PC-3 (cell line): ENCODE data around the gene CHKB. TPM values are rescaled to one million over a fixed set of nuclear protein-coding genes. Genes with fewer than 3 reads are reported as not detected.

ENCODE experiments used
- ATAC-seq: fragments of 200-7000 bp; cut with Tn5 transposase; 2 replicates; pipeline ENCODE4 v1.9.1; 2020; ENCODE audit warnings: mild to moderate bottlenecking, moderate library complexity
- BruUV-seq: library from RNA; stranded (reverse); fragments of 400-500 nt; replicated peaks from 2 replicates; lab custom pipeline; 2021; lab: Mats Ljungman, UMichigan
- CTCF ChIA-PET: fragments of 300-600 bp; sonication (Branson Sonifier 250); formaldehyde crosslinking; loops from one replicate; lab custom pipeline; 2022; ENCODE audit warnings: antibody characterized with exemption; lab: Charles Lee
- POLR2A ChIA-PET: fragments of 300-600 bp; sonication (Branson Sonifier 250); formaldehyde crosslinking; loops from one replicate; lab custom pipeline; 2022; ENCODE audit warnings: antibody characterized with exemption; ENCODE audit not compliant: unreplicated experiment; lab: Charles Lee
- DNase-seq: peaks from one replicate; pipeline ENCODE4 v3.0.0-alpha.2; 2015
- H2AFZ ChIP-seq: fragments of 300-600 bp; sonication (generic); 2 replicates; pipeline ENCODE4 v1.6.0; 2016; ENCODE audit warnings: antibody characterized with exemption, low read length
- H3F3A ChIP-seq: fragments of 300-600 bp; sonication (generic); one replicate; pipeline ENCODE4 v1.6.0; 2017; ENCODE audit warnings: antibody characterized with exemption, low read length, control low read depth, mild to moderate bottlenecking; ENCODE audit not compliant: unreplicated experiment
- H3K27ac ChIP-seq: fragments of 300-600 bp; sonication (generic); 2 replicates; pipeline ENCODE4 v1.5.1; 2016; ENCODE audit warnings: mild to moderate bottlenecking, low read length
- H3K27me3 ChIP-seq: fragments of 300-600 bp; sonication (generic); 2 replicates; pipeline ENCODE4 v1.6.1; 2016; ENCODE audit warnings: low read length, mixed read lengths
- H3K36me3 ChIP-seq: fragments of 300-600 bp; sonication (generic); 2 replicates; pipeline ENCODE4 v1.6.1; 2016; ENCODE audit warnings: low read depth, mixed run types, low read length, mixed read lengths
- H3K4me1 ChIP-seq: fragments of 300-600 bp; sonication (generic); 2 replicates; pipeline ENCODE4 v1.5.1; 2016; ENCODE audit warnings: low read length; ENCODE audit not compliant: insufficient read depth
- H3K4me2 ChIP-seq: fragments of 300-600 bp; sonication (generic); 2 replicates; pipeline ENCODE4 v1.6.0; 2016; ENCODE audit warnings: low read length
- H3K4me3 ChIP-seq: fragments of 300-600 bp; sonication (generic); 2 replicates; pipeline ENCODE4 v1.5.1; 2016; ENCODE audit warnings: mild to moderate bottlenecking, low read length, mixed read lengths
- H3K79me2 ChIP-seq: fragments of 300-600 bp; sonication (generic); 2 replicates; pipeline ENCODE4 v1.6.1; 2017; ENCODE audit warnings: low read length, mixed read lengths
- H3K9ac ChIP-seq: fragments of 300-600 bp; sonication (generic); 2 replicates; pipeline ENCODE4 v1.6.0; 2016; ENCODE audit warnings: mild to moderate bottlenecking, low read length
- H3K9me2 ChIP-seq: fragments of 300-600 bp; sonication (generic); replicated peaks from 2 replicates; pipeline ENCODE4 v1.6.1; 2016; ENCODE audit warnings: mixed run types, low read length, mixed read lengths
- H3K9me3 ChIP-seq: fragments of 300-600 bp; sonication (generic); 2 replicates; pipeline ENCODE4 v1.6.1; 2016; ENCODE audit warnings: low read length, mixed read lengths
- H4K20me1 ChIP-seq: fragments of 300-600 bp; sonication (generic); 2 replicates; pipeline ENCODE4 v1.6.1; 2016; ENCODE audit warnings: low read length, mixed read lengths
- CTCF ChIP-seq: fragments of 300-600 bp; sonication (generic); conservative IDR thresholded peaks from 2 replicates; pipeline ENCODE4 v1.5.1; 2017; ENCODE audit warnings: antibody characterized with exemption, low read depth, mild to moderate bottlenecking, low read length
- EZH2 ChIP-seq: fragments of 300-600 bp; sonication (generic); IDR thresholded peaks from one replicate; pipeline ENCODE4 v1.6.1; 2017; ENCODE audit warnings: antibody characterized with exemption, mild to moderate bottlenecking, low read length; ENCODE audit not compliant: unreplicated experiment
- EZH2phosphoT487 ChIP-seq: fragments of 300-600 bp; sonication (generic); IDR thresholded peaks from 2 replicates; pipeline ENCODE4 v1.6.1; 2018; ENCODE audit warnings: mild to moderate bottlenecking, antibody characterized with exemption, low read length, borderline replicate concordance
- intact Hi-C: fragments of 100-400 bp; cut with micrococcal nuclease; formaldehyde crosslinking; loops from 2 replicates; pipeline ENCODE4 v1.9.0; 2023
- total RNA-seq: library from RNA; depleted of rRNA; stranded (reverse); fragments of >200 nt; gene quantifications from 2 replicates; pipeline ENCODE4 v1.2.3, GENCODE V29; 2014

Gene CHKB
- total RNA-seq, 1 experiment from 2014 or later: 31.5 TPM

GRCh38 chr22:50621948-50622722 lies 39.5 kb upstream of the CHKB start:
- H4K20me1 ChIP-seq: no peaks in the 10 kb centered on the region
- H3F3A ChIP-seq: no peaks in the 10 kb centered on the region
- H3K36me3 ChIP-seq: no peaks in the 10 kb centered on the region
- H3K4me2 ChIP-seq: peak overlapping the region; percentile 98
- ChIA-PET CTCF (interaction anchor here (1.8 kb wide), 1 partner anchor 97 kb away, joined by 16 read pairs; the partner anchor contains the start of gene SCO2), POLR2A (no interaction called here)
- TF ChIP-seq EZH2 (no peak), CTCF (peak; percentile 55)
- DNase-seq (peak; percentile 11), ATAC-seq (peak; percentile 23)
- intact Hi-C loops: loop anchor here (2.0 to 5.0 kb wide), 2 partner anchors 69 to 95 kb away; partner anchors contain the start of gene SCO2
- H3K9me3 ChIP-seq: no peaks in the 10 kb centered on the region
- H2AFZ ChIP-seq: peak overlapping the region; percentile 57
- TSS peak; percentile 26 for BruUV-seq
- no peaks in the 10 kb centered on the region for H3K79me2 ChIP-seq
- no peaks in the 10 kb centered on the region for H3K9me2 ChIP-seq
- peaks cover 17% of the 10 kb centered on the region; the same call in 1 of the 2 replicates for H3K4me1 ChIP-seq
- no peaks in the 10 kb centered on the region for H3K27me3 ChIP-seq
- H3K9ac ChIP-seq: no peak overlapping the region
- H3K4me3 ChIP-seq: peak overlapping the region; percentile 75
- H3K27ac ChIP-seq: no peak overlapping the region

DNA sequence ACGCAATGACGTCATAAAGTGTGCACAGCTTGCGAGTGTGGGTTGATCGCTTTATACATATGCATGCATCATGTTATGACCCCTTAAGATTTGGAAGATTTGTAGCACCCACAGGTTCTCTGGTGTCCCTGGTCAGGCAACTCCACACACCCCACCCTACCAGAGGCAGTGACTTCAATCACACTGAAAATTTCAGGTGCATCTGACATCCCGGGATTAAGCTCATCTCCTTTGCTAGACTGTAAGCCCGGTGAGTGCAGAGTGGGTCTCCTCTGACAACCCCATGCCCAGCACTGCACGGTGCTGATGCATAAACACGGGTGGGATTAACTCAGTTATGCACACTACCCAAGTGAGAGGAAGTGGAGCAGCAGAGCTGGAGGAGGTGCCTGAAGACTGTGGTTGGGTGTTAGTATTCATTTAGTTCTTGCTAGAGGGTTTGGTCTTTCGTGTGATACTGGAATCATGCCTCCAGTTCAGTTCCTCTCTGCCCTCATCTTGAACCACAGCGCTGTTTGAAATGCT lies 38.8 kb upstream of the CHKB start:
- ChIA-PET CTCF (interaction anchor here (1.1 to 1.8 kb wide), 2 partner anchors 21 to 96 kb away, joined by 3 to 16 read pairs; partner anchors contain the start of genes MAPK8IP2 and SCO2), POLR2A (no interaction called here)
- Histone ChIP-seq H3K27ac (no peak overlapping the region), H4K20me1 (no peaks in the 10 kb centered on the region), H3K4me2 (peak overlapping the region; percentile 98), H3K9ac (no peak overlapping the region), H3K36me3 (no peaks in the 10 kb centered on the region), H3K9me2 (no peaks in the 10 kb centered on the region), H3F3A (no peaks in the 10 kb centered on the region), H3K4me1 (peaks cover 15% of the 10 kb centered on the region; the same call in 1 of the 2 replicates), H3K27me3 (no peaks in the 10 kb centered on the region), H3K4me3 (peak overlapping the region; percentile 75), H3K79me2 (no peaks in the 10 kb centered on the region), H3K9me3 (no peaks in the 10 kb centered on the region), H2AFZ (peak overlapping the region; percentile 57)
- intact Hi-C loops: loop anchor here (2.0 to 5.0 kb wide), 2 partner anchors 69 to 94 kb away; partner anchors contain the start of gene SCO2
- DNase-seq: no peak
- ATAC-seq: peak; percentile 55
- TSS peak; percentile 19 for BruUV-seq
- TF ChIP-seq EZH2phosphoT487 (no peak), CTCF (no peak), EZH2 (no peak)
